Measurements from ENCODE around the gene PHYKPL. TPM values are rescaled to one million over a fixed set of nuclear protein-coding genes. Genes with fewer than 3 reads are reported as not detected.

PHYKPL gene
- total RNA-seq, 1 experiment from 2014 or later: 112 TPM

GRCh38 chr5:178278358-178279023 lies 45.9 kb upstream of the PHYKPL start:
- DNase-seq (ENCODE audit: unreplicated experiment): no peak
- Mint-ChIP-seq H3K27me3 (ENCODE audit: insufficient read depth, unreplicated experiment) (no peaks in the 10 kb centered on the region), H3K9me3 (ENCODE audit: unreplicated experiment) (peaks cover 4% of the 10 kb centered on the region), H3K36me3 (ENCODE audit: insufficient read depth, unreplicated experiment) (no peaks in the 10 kb centered on the region), H3K4me1 (ENCODE audit: insufficient read depth, unreplicated experiment) (peaks cover 35% of the 10 kb centered on the region), H3K27ac (ENCODE audit: low read depth, unreplicated experiment) (no peak overlapping the region), H3K4me3 (ENCODE audit: unreplicated experiment) (no peak overlapping the region)
- CTCF ChIA-PET: interaction anchor here (0.6 to 15.0 kb wide), 29 partner anchors 10 to 1215 kb away, joined by 3 to 266 read pairs (median 4); no protein-coding TSS in a partner anchor
- intact Hi-C loops (cut with micrococcal nuclease): no loop called here
- POLR2A ChIA-PET: interaction anchor here (0.5 to 1.8 kb wide), 10 partner anchors 13 to 581 kb away, joined by 3 to 6 read pairs (median 3); partner anchors contain the start of genes HNRNPAB and ZNF354B
- TF ChIP-seq CTCF (IDR thresholded peaks at IDR 0.05; ENCODE audit: unreplicated experiment): no peak
- BruUV-seq (replicated peaks): no TSS peak

GRCh38 chr5:178277866-178278265 lies 45.3 kb upstream of the PHYKPL start:
- peaks cover 35% of the 10 kb centered on the region for H3K4me1 Mint-ChIP-seq (ENCODE audit: insufficient read depth, unreplicated experiment)
- no TSS peak for BruUV-seq (replicated peaks)

GRCh38 chr5:178277346-178277745 lies 44.7 kb upstream of the PHYKPL start:
- no peak for DNase-seq (ENCODE audit: unreplicated experiment)
- no peaks in the 10 kb centered on the region for H3K9me3 Mint-ChIP-seq (ENCODE audit: unreplicated experiment)
- intact Hi-C loops (cut with micrococcal nuclease): no loop called here
- H3K4me1 Mint-ChIP-seq (ENCODE audit: insufficient read depth, unreplicated experiment): peaks cover 35% of the 10 kb centered on the region
- no peak for TF ChIP-seq CTCF (IDR thresholded peaks at IDR 0.05; ENCODE audit: unreplicated experiment)
- no peak overlapping the region for H3K27ac Mint-ChIP-seq (ENCODE audit: low read depth, unreplicated experiment)
- no TSS peak for BruUV-seq (replicated peaks)
- no peak overlapping the region for H3K4me3 Mint-ChIP-seq (ENCODE audit: unreplicated experiment)
- no peaks in the 10 kb centered on the region for H3K27me3 Mint-ChIP-seq (ENCODE audit: insufficient read depth, unreplicated experiment)
- ChIA-PET POLR2A (interaction anchor here (0.6 to 1.0 kb wide), 3 partner anchors 29 to 501 kb away, joined by 3 to 4 read pairs (median 3); no protein-coding TSS in a partner anchor), CTCF (interaction anchor here (0.6 to 15.0 kb wide), 8 partner anchors 10 to 347 kb away, joined by 3 to 266 read pairs (median 4); no protein-coding TSS in a partner anchor)
- no peaks in the 10 kb centered on the region for H3K36me3 Mint-ChIP-seq (ENCODE audit: insufficient read depth, unreplicated experiment)

More at GRCh38 chr5:178277866-178278265, 45.3 kb upstream of the PHYKPL start:
- CTCF ChIA-PET: interaction anchor here (0.6 to 15.0 kb wide), 15 partner anchors 10 to 1020 kb away, joined by 3 to 266 read pairs (median 4); no protein-coding TSS in a partner anchor
- H3K4me3 Mint-ChIP-seq (ENCODE audit: unreplicated experiment): no peak overlapping the region
- no peak for DNase-seq (ENCODE audit: unreplicated experiment)
- intact Hi-C loops (cut with micrococcal nuclease): no loop called here
- TF ChIP-seq CTCF (IDR thresholded peaks at IDR 0.05; ENCODE audit: unreplicated experiment): no peak
- no peaks in the 10 kb centered on the region for H3K27me3 Mint-ChIP-seq (ENCODE audit: insufficient read depth, unreplicated experiment)
- no peaks in the 10 kb centered on the region for H3K9me3 Mint-ChIP-seq (ENCODE audit: unreplicated experiment)
- H3K27ac Mint-ChIP-seq (ENCODE audit: low read depth, unreplicated experiment): no peak overlapping the region
- H3K36me3 Mint-ChIP-seq (ENCODE audit: insufficient read depth, unreplicated experiment): no peaks in the 10 kb centered on the region
- POLR2A ChIA-PET: interaction anchor here (0.6 to 1.8 kb wide), 6 partner anchors 25 to 500 kb away, joined by 3 to 4 read pairs (median 3); no protein-coding TSS in a partner anchor

GRCh38 chr5:178274781-178275537 lies 42.4 kb upstream of the PHYKPL start:
- no peak for DNase-seq (ENCODE audit: unreplicated experiment)
- BruUV-seq (replicated peaks): no TSS peak
- H3K4me1 Mint-ChIP-seq (ENCODE audit: insufficient read depth, unreplicated experiment): peaks cover 28% of the 10 kb centered on the region
- no peak overlapping the region for H3K27ac Mint-ChIP-seq (ENCODE audit: low read depth, unreplicated experiment)
- H3K9me3 Mint-ChIP-seq (ENCODE audit: unreplicated experiment): peaks cover under 1% of the 10 kb centered on the region
- H3K36me3 Mint-ChIP-seq (ENCODE audit: insufficient read depth, unreplicated experiment): peaks cover 6% of the 10 kb centered on the region
- H3K27me3 Mint-ChIP-seq (ENCODE audit: insufficient read depth, unreplicated experiment): no peaks in the 10 kb centered on the region
- ChIA-PET POLR2A (interaction anchor here (0.6 kb wide), 1 partner anchor 115 kb away, joined by 3 read pairs; no protein-coding TSS in a partner anchor), CTCF (interaction anchor here (0.5 to 3.0 kb wide), 5 partner anchors 9 to 275 kb away, joined by 3 to 13 read pairs (median 6); partner anchors contain the start of gene HNRNPAB)
- TF ChIP-seq CTCF (IDR thresholded peaks at IDR 0.05; ENCODE audit: unreplicated experiment): no peak
- no peak overlapping the region for H3K4me3 Mint-ChIP-seq (ENCODE audit: unreplicated experiment)
- intact Hi-C loops (cut with micrococcal nuclease): no loop called here

Measured in MCF 10A (cell line).